Measurements from ENCODE around the gene COL8A1.

DNA sequence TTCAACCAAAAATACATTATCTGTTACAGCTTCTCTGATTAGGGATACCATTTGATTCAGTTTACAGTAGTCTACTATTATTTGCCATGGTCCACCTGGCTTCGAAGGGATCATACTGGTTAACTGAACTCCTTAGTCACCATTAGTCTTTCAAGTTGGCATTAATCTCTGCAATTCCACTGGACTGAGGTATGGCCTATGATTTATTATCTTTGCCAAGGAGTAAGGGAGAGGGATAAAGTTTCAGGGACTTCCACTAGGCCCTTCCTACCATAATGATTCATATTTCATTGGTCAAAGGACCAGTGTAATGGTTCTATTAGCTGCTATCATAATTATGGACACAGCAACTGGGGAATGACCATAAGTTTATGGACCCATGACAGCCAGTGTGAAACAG is 172.0 kb downstream of the COL8A1 start:
- TF ChIP-seq BCL11A (IDR thresholded peaks at IDR 0.05; ENCODE audit: low read depth, low read length) (no peak), TAF1 (IDR thresholded peaks at IDR 0.05; ENCODE audit: borderline replicate concordance, low read depth, low read length) (no peak), REST (IDR thresholded peaks at IDR 0.05; ENCODE audit: low read depth, low read length) (no peak), RCOR1 (conservative IDR thresholded peaks at IDR 0.05; ENCODE audit: low read depth, low read length) (no peak), EZH2 (IDR thresholded peaks at IDR 0.05; ENCODE audit: borderline replicate concordance, control insufficient read depth, low read depth, low read length) (no peak), NR2C2 (IDR thresholded peaks at IDR 0.05; ENCODE audit: borderline replicate concordance, control insufficient read depth, insufficient read length, low read depth) (no peak), USF2 (IDR thresholded peaks at IDR 0.05; ENCODE audit: borderline replicate concordance, low read depth, low read length) (no peak), EP300 (IDR thresholded peaks at IDR 0.05; ENCODE audit: borderline replicate concordance in 1 of 2, control insufficient read depth in 1 of 2, low read depth in 2 of 2, low read length in 2 of 2) (no peak), BHLHE40 (IDR thresholded peaks at IDR 0.05; ENCODE audit: borderline replicate concordance in 1 of 2, low read depth in 2 of 2, low read length in 1 of 2) (no peak)
- TF ChIP-seq, protein P1, sequence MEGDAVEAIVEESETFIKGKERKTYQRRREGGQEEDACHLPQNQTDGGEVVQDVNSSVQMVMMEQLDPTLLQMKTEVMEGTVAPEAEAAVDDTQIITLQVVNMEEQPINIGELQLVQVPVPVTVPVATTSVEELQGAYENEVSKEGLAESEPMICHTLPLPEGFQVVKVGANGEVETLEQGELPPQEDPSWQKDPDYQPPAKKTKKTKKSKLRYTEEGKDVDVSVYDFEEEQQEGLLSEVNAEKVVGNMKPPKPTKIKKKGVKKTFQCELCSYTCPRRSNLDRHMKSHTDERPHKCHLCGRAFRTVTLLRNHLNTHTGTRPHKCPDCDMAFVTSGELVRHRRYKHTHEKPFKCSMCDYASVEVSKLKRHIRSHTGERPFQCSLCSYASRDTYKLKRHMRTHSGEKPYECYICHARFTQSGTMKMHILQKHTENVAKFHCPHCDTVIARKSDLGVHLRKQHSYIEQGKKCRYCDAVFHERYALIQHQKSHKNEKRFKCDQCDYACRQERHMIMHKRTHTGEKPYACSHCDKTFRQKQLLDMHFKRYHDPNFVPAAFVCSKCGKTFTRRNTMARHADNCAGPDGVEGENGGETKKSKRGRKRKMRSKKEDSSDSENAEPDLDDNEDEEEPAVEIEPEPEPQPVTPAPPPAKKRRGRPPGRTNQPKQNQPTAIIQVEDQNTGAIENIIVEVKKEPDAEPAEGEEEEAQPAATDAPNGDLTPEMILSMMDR (IDR thresholded peaks at IDR 0.05 in 2 of 3, conservative IDR thresholded peaks at IDR 0.05 in 1 of 3; ENCODE audit: control insufficient read depth in 2 of 3, extremely low read depth in 1 of 3, insufficient read depth in 1 of 3, low read depth in 3 of 3, low read length in 3 of 3) = no peak

Measured in GM12878 (cell line).